Trophoblast cell (in vitro differentiated cells and primary cell): Measurements from ENCODE around the gene RNASE7.
"Not testable (repeated sequence)": the region's sequence is repeated elsewhere in the genome, so short reads cannot be mapped to it uniquely, and the experiment has no call there.

Experiments used
- DNase-seq, 2 donors: peaks; one replicate each; pipeline ENCODE4 v3.0.0-alpha.2; 2016
- H2AFZ ChIP-seq: 2 replicates; pipeline ENCODE4 v1.6.1; 2013; ENCODE audit warnings: low read length, moderate library complexity, mild to moderate bottlenecking; ENCODE audit not compliant: insufficient read depth, poor library complexity
- H2AK5ac ChIP-seq: 2 replicates; pipeline ENCODE4 v1.6.1; 2013; ENCODE audit warnings: mild to moderate bottlenecking, low read length
- H2BK120ac ChIP-seq: 2 replicates; pipeline ENCODE4 v1.6.1; 2013; ENCODE audit warnings: low read length, mild to moderate bottlenecking, moderate library complexity; ENCODE audit not compliant: insufficient read depth, poor library complexity
- H2BK12ac ChIP-seq: 2 replicates; pipeline ENCODE4 v1.6.1; 2013; ENCODE audit warnings: mild to moderate bottlenecking, low read length, moderate library complexity
- H2BK5ac ChIP-seq: 2 replicates; pipeline ENCODE4 v1.6.1; 2013; ENCODE audit warnings: low read length, low read depth, moderate library complexity, mild to moderate bottlenecking; ENCODE audit not compliant: poor library complexity
- H3K14ac ChIP-seq: 2 replicates; pipeline ENCODE4 v1.6.1; 2013; ENCODE audit warnings: mild to moderate bottlenecking, low read length
- H3K18ac ChIP-seq: 2 replicates; pipeline ENCODE4 v1.6.1; 2013; ENCODE audit warnings: mild to moderate bottlenecking, low read length
- H3K23ac ChIP-seq: 2 replicates; pipeline ENCODE4 v1.6.1; 2013; ENCODE audit warnings: low read length
- H3K27ac ChIP-seq: 2 replicates; pipeline ENCODE4 v1.5.1; 2013; ENCODE audit warnings: low read depth, mild to moderate bottlenecking, inconsistent platforms, low read length, moderate library complexity
- H3K27me3 ChIP-seq: 2 replicates; pipeline ENCODE4 v1.6.1; 2013; ENCODE audit warnings: inconsistent platforms, mild to moderate bottlenecking, low read length, moderate library complexity; ENCODE audit not compliant: insufficient read depth
- H3K36me3 ChIP-seq, 2 experiments: 1 replicate in 1 of 2; 2 replicates in 1 of 2; pipeline ENCODE4 v1.6.1; 2013; ENCODE audit warnings: low read length in 2 of 2, mild to moderate bottlenecking in 2 of 2, moderate library complexity in 1 of 2; ENCODE audit not compliant: insufficient read depth in 2 of 2, control insufficient read depth in 1 of 2
- H3K4ac ChIP-seq: 2 replicates; pipeline ENCODE4 v1.6.1; 2013; ENCODE audit warnings: low read depth, mild to moderate bottlenecking, low read length, moderate library complexity
- H3K4me1 ChIP-seq, 2 experiments: 1 replicate in 1 of 2; 2 replicates in 1 of 2; pipeline ENCODE4 v1.6.1; 2013; ENCODE audit warnings: low read length in 2 of 2, mild to moderate bottlenecking in 2 of 2, moderate library complexity in 1 of 2; ENCODE audit not compliant: insufficient read depth in 2 of 2, control insufficient read depth in 1 of 2
- H3K4me2 ChIP-seq: 2 replicates; pipeline ENCODE4 v1.6.1; 2013; ENCODE audit warnings: inconsistent platforms, mild to moderate bottlenecking, low read length, moderate library complexity
- H3K4me3 ChIP-seq: 2 replicates; pipeline ENCODE4 v1.5.1; 2013; ENCODE audit warnings: mild to moderate bottlenecking, low read depth, low read length, inconsistent platforms
- H3K79me1 ChIP-seq: one replicate; pipeline ENCODE4 v1.6.1; 2013; ENCODE audit warnings: low read length
- H3K79me2 ChIP-seq: 2 replicates; pipeline ENCODE4 v1.6.1; 2013; ENCODE audit warnings: low read length, mild to moderate bottlenecking; ENCODE audit not compliant: control insufficient read depth, insufficient read depth, poor library complexity
- H3K9ac ChIP-seq: 2 replicates; pipeline ENCODE4 v1.6.1; 2013; ENCODE audit warnings: mild to moderate bottlenecking, low read length
- H3K9me3 ChIP-seq: 2 replicates; pipeline ENCODE4 v1.6.1; 2013; ENCODE audit warnings: low read depth, mild to moderate bottlenecking, control low read depth, inconsistent platforms, low read length; ENCODE audit not compliant: insufficient read depth
- H4K12ac ChIP-seq: 2 replicates; pipeline ENCODE4 v1.6.1; 2013; ENCODE audit warnings: low read depth, mild to moderate bottlenecking, low read length, moderate library complexity
- H4K8ac ChIP-seq: 2 replicates; pipeline ENCODE4 v1.6.1; 2013; ENCODE audit warnings: low read depth, mild to moderate bottlenecking, low read length, moderate library complexity
- H4K91ac ChIP-seq: one replicate; pipeline ENCODE4 v1.6.1; 2013; ENCODE audit warnings: low read depth, mild to moderate bottlenecking, low read length, moderate library complexity
- WGBS: extraction: QIAGEN DNeasy Blood & Tissue Kit; methylation state at CpG from one replicate; pipeline ENCODE4 v1.1.7; 2013; ENCODE audit warnings: missing lambda C conversion rate; ENCODE audit not compliant: insufficient read length, insufficient coverage; ENCODE audit errors: extremely low coverage; 5-methylcytosine and 5-hydroxymethylcytosine counted together

Gene RNASE7

DNA sequence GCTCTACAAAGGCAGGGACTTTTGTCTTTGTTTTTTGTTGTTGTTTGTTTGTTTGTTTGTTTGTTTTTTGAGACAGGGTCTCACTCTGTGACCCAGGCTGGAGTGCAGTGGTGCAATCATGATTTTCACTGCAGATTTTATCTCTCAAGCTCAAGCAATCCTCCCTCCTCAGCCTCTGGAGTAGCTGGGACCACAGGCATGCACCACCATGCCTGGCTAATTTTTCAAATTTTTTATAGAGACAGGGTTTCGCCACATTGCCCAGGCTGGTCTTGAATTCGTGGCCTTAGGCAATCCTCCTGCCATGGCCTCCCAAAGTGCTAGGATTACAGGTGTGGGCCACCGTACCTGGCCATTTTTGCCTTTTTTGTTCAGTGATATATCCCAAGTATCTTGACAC is 1.2 kb upstream of the RNASE7 start:
- H4K12ac ChIP-seq, H3K4me2 ChIP-seq, H3K79me1 ChIP-seq, H4K8ac ChIP-seq, H3K4me3 ChIP-seq, H3K23ac ChIP-seq, H4K91ac ChIP-seq, H3K4ac ChIP-seq, H2BK120ac ChIP-seq, H2BK5ac ChIP-seq, H3K36me3 ChIP-seq, H3K9me3 ChIP-seq, H3K27ac ChIP-seq, H3K18ac ChIP-seq, H2AFZ ChIP-seq, H2BK12ac ChIP-seq, H3K14ac ChIP-seq, H3K27me3 ChIP-seq, H2AK5ac ChIP-seq, H3K79me2 ChIP-seq, H3K9ac ChIP-seq: not testable (repeated sequence)
- DNase-seq, result peak; percentile 84 to 95
- no CpG with 5 or more reads among the region's 3 CpGs for WGBS
- peaks cover 18 to 26% of the 10 kb centered on the region in 2 experiments for H3K4me1 ChIP-seq

DNA sequence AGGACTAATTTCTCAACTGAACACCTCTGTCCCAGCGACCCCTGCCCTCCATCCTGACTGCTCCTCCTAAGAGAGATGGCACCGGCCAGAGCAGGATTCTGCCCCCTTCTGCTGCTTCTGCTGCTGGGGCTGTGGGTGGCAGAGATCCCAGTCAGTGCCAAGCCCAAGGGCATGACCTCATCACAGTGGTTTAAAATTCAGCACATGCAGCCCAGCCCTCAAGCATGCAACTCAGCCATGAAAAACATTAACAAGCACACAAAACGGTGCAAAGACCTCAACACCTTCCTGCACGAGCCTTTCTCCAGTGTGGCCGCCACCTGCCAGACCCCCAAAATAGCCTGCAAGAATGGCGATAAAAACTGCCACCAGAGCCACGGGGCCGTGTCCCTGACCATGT is 756 bp downstream of the RNASE7 start:
- Histone ChIP-seq H3K79me2 (no peaks in the 10 kb centered on the region), H3K36me3 (no peaks in the 10 kb centered on the region), H3K79me1 (peaks cover 4% of the 10 kb centered on the region), H3K27ac (no peak overlapping the region), H3K18ac (no peak overlapping the region), H2BK120ac (no peak overlapping the region), H3K14ac (no peak overlapping the region), H3K4me2 (no peak overlapping the region), H3K4me3 (no peak overlapping the region), H2BK12ac (no peak overlapping the region), H2BK5ac (no peak overlapping the region), H2AFZ (no peak overlapping the region), H4K8ac (no peak overlapping the region), H4K12ac (no peak overlapping the region), H2AK5ac (no peak overlapping the region), H3K9ac (no peak overlapping the region), H4K91ac (no peak overlapping the region), H3K9me3 (no peaks in the 10 kb centered on the region), H3K27me3 (no peaks in the 10 kb centered on the region), H3K4ac (no peak overlapping the region), H3K4me1 (peaks cover 18 to 26% of the 10 kb centered on the region in 2 experiments), H3K23ac (no peak overlapping the region)
- no peak for DNase-seq
- WGBS, result no CpG with 5 or more reads among the region's 8 CpGs

DNA sequence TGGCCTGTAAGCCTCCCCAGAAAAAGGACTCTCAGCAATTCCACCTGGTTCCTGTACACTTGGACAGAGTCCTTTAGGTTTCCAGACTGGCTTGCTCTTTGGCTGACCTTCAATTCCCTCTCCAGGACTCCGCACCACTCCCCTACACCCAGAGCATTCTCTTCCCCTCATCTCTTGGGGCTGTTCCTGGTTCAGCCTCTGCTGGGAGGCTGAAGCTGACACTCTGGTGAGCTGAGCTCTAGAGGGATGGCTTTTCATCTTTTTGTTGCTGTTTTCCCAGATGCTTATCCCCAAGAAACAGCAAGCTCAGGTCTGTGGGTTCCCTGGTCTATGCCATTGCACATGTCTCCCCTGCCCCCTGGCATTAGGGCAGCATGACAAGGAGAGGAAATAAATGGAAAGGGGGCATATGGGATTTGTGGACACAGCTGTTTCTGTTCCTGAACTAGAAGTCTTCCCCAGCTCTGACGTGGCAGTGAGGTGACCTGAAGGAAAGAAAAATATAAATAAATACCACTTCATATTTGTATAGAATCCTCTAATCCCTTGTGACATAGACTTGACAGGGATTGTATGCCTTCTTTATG is 1.3 kb downstream of the RNASE7 start:
- Histone ChIP-seq H3K18ac (no peak overlapping the region), H3K14ac (no peak overlapping the region), H3K9me3 (no peaks in the 10 kb centered on the region), H3K4me2 (no peak overlapping the region), H2BK120ac (no peak overlapping the region), H3K27me3 (no peaks in the 10 kb centered on the region), H3K79me1 (peaks cover 4% of the 10 kb centered on the region), H3K79me2 (no peaks in the 10 kb centered on the region), H4K8ac (no peak overlapping the region), H2AK5ac (peak overlapping the region; percentile 65), H3K4me3 (no peak overlapping the region), H3K23ac (no peak overlapping the region), H3K27ac (no peak overlapping the region), H4K91ac (no peak overlapping the region), H2BK5ac (no peak overlapping the region), H3K4ac (no peak overlapping the region), H4K12ac (no peak overlapping the region), H3K4me1 (peaks cover 18 to 26% of the 10 kb centered on the region in 2 experiments), H3K36me3 (no peaks in the 10 kb centered on the region), H2BK12ac (no peak overlapping the region), H3K9ac (no peak overlapping the region), H2AFZ (no peak overlapping the region)
- no peak for DNase-seq
- WGBS, result no CpG with 5 or more reads among the region's 2 CpGs

DNA sequence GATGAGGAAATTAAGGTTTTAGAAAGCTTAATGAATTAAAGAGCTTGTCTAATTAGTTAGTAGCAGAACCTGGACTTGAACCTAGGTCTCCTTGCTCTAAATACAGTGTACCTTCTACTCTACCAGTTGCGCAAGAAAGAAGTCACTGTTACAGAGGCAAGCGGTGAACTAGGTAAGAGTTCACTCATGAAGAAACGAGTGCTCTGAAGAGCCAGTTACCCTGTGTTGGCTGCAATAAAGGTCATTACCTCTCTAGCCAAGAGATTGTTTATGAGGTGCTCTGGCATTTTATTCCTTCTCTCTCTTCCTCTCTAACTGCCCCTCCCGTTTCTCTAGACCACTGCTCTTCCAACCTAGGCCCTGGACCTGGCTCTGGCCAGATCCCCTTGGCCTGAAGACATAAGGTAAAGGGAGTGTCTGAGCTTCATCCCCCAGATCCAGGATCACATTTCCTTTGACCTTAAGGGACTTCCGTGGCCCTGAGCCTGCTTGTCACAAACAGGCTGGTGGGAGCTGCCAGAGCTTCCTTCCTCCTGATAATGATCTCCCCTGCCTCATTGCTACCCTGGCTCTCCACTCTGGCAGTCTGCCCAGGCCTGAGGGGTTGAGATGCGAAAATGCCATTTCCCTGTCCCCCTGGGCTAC is 1.9 kb downstream of the RNASE7 start:
- Histone ChIP-seq H3K14ac (no peak overlapping the region), H2AFZ (no peak overlapping the region), H3K79me1 (peaks cover 4% of the 10 kb centered on the region), H3K4ac (no peak overlapping the region), H2AK5ac (no peak overlapping the region), H3K27ac (no peak overlapping the region), H4K91ac (no peak overlapping the region), H3K36me3 (no peaks in the 10 kb centered on the region), H3K79me2 (no peaks in the 10 kb centered on the region), H3K4me1 (peaks cover 16 to 26% of the 10 kb centered on the region in 2 experiments), H4K12ac (no peak overlapping the region), H3K23ac (no peak overlapping the region), H2BK120ac (no peak overlapping the region), H4K8ac (no peak overlapping the region), H2BK12ac (no peak overlapping the region), H3K18ac (no peak overlapping the region), H3K4me2 (no peak overlapping the region), H3K4me3 (no peak overlapping the region), H3K27me3 (no peaks in the 10 kb centered on the region), H2BK5ac (no peak overlapping the region), H3K9ac (no peak overlapping the region), H3K9me3 (no peaks in the 10 kb centered on the region)
- peak; percentile 21 to 59 for DNase-seq
- no CpG with 5 or more reads among the region's 6 CpGs for WGBS
